Neural cell (in vitro differentiated cells): ENCODE measurements around the gene PROX1.

Experiments
- CTCF ChIP-seq: fragments of 450-650 bp; IDR thresholded peaks from 2 replicates; pipeline ENCODE4 v1.5.1; 2014; ENCODE audit warnings: antibody characterized with exemption, mild to moderate bottlenecking, moderate library complexity; ENCODE audit not compliant: poor library complexity, severe bottlenecking
- POLR2AphosphoS5 ChIP-seq: IDR thresholded peaks from 2 replicates; pipeline ENCODE4 v1.6.1; 2012
- RAD21 ChIP-seq: fragments of 450-650 bp; conservative IDR thresholded peaks from 2 replicates; pipeline ENCODE4 v1.6.1; 2014; ENCODE audit warnings: antibody characterized with exemption, mild to moderate bottlenecking, moderate library complexity

GRCh38 chr1:213953806-213954205 is 34.0 kb upstream of the PROX1 start:
- TF ChIP-seq CTCF (no peak), RAD21 (no peak), POLR2AphosphoS5 (no peak)
